Thyroid gland (tissue), 4 donors: ENCODE measurements around the gene ACOT8. TPM values are rescaled to one million over a fixed set of nuclear protein-coding genes. Genes with fewer than 3 reads are reported as not detected.
A peak's percentile ranks its signal among the peaks of the same experiment; 100 is the strongest.

Experiments
- DNase-seq, 2 donors: peaks; one replicate each; pipeline ENCODE4 v3.0.0-alpha.2; 2019
- H3K27ac ChIP-seq, 3 donors: fragments of 200-600 bp; sonication (generic); 1 replicate in 2 of 3; 2 replicates in 1 of 3; pipeline ENCODE4 v1.5.1; 2016 to 2019; ENCODE audit warnings: mild to moderate bottlenecking in 1 of 3, moderate library complexity in 1 of 3
- H3K27me3 ChIP-seq: fragments of 200-600 bp; sonication (generic); one replicate; pipeline ENCODE4 v1.5.1; 2019
- H3K36me3 ChIP-seq, 2 donors: fragments of 200-600 bp; sonication (generic); one replicate each; pipeline ENCODE4 v1.5.1; 2016 to 2019
- H3K4me1 ChIP-seq, 2 donors: fragments of 200-600 bp; sonication (generic); one replicate each; pipeline ENCODE4 v1.5.1; 2017 to 2019
- H3K4me3 ChIP-seq, 3 donors: fragments of 200-600 bp; sonication (generic); replicated peaks in 1 of 3; 1 replicate in 2 of 3; 2 replicates in 1 of 3; pipeline ENCODE4 v1.5.1; 2016; ENCODE audit warnings: mild to moderate bottlenecking in 1 of 3
- H3K9me3 ChIP-seq: fragments of 200-600 bp; sonication (generic); one replicate; pipeline ENCODE4 v1.5.1; 2017
- POLR2A ChIP-seq, 2 donors: fragments of 450-650 bp; IDR thresholded peaks; one replicate each; pipeline ENCODE4 v1.6.1; 2017; ENCODE audit warnings: antibody characterized with exemption in 2 of 2, mild to moderate bottlenecking in 2 of 2, moderate library complexity in 1 of 2
- WGBS, 2 donors: methylation state at CpG; one replicate each; pipeline ENCODE4 v1.1.5; 2017; 5-methylcytosine and 5-hydroxymethylcytosine counted together
- intact Hi-C: fragments of 100-400 bp; cut with DNase I; formaldehyde crosslinking; loops from one replicate; pipeline ENCODE4 v1.15.1; 2023
- total RNA-seq, 4 donors: library from RNA; depleted of rRNA; stranded (reverse); fragments of >200 nt; gene quantifications; one replicate each; pipeline ENCODE4 v1.2.3, GENCODE V29; 2016
- TF ChIP-seq, protein P1 (sequence below), 6 experiments: fragments of 200-600 bp in 3 of 6; fragments of 450-650 bp in 3 of 6; sonication (generic) in 3 of 6; IDR thresholded peaks; one replicate each; pipeline ENCODE4 v1.5.1; 2016 to 2019; ENCODE audit warnings: antibody characterized with exemption in 6 of 6, mild to moderate bottlenecking in 2 of 6, inconsistent platforms in 1 of 6, moderate library complexity in 1 of 6

Gene ACOT8
- total RNA-seq, 4 donors from 2014 or later, result 36.3 to 73.8 (median 50.6) TPM

DNA sequence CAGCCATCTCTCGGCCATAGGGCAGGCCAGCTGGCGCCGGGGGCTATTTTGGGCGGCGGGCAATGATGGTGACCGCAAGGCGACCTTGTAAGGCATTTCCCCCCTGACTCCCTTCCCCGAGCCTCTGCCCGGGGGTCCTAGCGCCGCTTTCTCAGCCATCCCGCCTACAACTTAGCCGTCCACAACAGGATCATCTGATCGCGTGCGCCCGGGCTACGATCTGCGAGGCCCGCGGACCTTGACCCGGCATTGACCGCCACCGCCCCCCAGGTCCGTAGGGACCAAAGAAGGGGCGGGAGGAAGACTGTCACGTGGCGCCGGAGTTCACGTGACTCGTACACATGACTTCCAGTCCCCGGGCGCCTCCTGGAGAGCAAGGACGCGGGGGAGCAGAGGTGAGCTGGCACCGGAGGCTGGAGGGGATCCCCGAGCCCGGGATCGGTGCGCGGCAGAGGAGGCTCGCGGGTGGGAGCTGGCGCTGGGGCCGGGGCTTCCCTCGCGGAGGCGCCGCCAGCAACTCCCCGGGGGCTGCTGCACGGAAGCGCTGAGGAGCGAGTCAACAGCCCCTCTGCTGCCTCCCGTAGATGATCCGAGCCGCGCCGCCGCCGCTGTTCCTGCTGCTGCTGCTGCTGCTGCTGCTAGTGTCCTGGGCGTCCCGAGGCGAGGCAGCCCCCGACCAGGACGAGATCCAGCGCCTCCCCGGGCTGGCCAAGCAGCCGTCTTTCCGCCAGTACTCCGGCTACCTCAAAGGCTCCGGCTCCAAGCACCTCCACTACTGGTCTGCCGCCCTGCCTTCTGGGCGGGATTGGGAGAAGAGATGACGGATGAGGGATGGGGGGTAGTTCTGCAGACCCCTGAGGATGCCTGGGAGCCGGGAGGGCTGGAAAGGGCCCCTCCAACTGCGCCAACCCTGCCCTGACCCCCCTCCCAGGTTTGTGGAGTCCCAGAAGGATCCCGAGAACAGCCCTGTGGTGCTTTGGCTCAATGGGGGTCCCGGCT is 34.1 kb upstream of the ACOT8 start, which contains the start of the genes CTSA and NEURL2:
Gene CTSA (plus strand): TSS at position 351 of the 999 bp plus-strand sequence. CDS start 234 bp downstream, at position 585.
Gene NEURL2 (minus strand): TSS at position 224 of the 999 bp plus-strand sequence. CDS start 217 bp downstream, at position 7.
- H3K4me3 ChIP-seq, result peak within 1 kb of the TSS; percentile 16 to 81 (median 67)
- WGBS, 2 donors, result 2% methylated on average over 29 to 32 of the region's 78 CpGs
- no peaks in the 10 kb centered on the region for H3K9me3 ChIP-seq
- intact Hi-C loops, result loop anchor here (5.0 kb wide), 1 partner anchor 41 kb away; the partner anchor contains the start of gene PCIF1
- DNase-seq, result peak; percentile 94 to 96
- H3K27ac ChIP-seq, result peak within 1 kb of the TSS; percentile 66 to 79 (median 68)
- peaks cover 10 to 24% of the 10 kb centered on the region in 2 donors for H3K4me1 ChIP-seq
- no peaks in the 10 kb centered on the region for H3K27me3 ChIP-seq
- H3K36me3 ChIP-seq, result peaks cover 0 to 9% of the 10 kb centered on the region in 2 donors
- peak; percentile 14 to 76 for TF ChIP-seq POLR2A (IDR thresholded peaks at IDR 0.05)
- TF ChIP-seq, protein P1, sequence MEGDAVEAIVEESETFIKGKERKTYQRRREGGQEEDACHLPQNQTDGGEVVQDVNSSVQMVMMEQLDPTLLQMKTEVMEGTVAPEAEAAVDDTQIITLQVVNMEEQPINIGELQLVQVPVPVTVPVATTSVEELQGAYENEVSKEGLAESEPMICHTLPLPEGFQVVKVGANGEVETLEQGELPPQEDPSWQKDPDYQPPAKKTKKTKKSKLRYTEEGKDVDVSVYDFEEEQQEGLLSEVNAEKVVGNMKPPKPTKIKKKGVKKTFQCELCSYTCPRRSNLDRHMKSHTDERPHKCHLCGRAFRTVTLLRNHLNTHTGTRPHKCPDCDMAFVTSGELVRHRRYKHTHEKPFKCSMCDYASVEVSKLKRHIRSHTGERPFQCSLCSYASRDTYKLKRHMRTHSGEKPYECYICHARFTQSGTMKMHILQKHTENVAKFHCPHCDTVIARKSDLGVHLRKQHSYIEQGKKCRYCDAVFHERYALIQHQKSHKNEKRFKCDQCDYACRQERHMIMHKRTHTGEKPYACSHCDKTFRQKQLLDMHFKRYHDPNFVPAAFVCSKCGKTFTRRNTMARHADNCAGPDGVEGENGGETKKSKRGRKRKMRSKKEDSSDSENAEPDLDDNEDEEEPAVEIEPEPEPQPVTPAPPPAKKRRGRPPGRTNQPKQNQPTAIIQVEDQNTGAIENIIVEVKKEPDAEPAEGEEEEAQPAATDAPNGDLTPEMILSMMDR (IDR thresholded peaks at IDR 0.05), result no peak

DNA sequence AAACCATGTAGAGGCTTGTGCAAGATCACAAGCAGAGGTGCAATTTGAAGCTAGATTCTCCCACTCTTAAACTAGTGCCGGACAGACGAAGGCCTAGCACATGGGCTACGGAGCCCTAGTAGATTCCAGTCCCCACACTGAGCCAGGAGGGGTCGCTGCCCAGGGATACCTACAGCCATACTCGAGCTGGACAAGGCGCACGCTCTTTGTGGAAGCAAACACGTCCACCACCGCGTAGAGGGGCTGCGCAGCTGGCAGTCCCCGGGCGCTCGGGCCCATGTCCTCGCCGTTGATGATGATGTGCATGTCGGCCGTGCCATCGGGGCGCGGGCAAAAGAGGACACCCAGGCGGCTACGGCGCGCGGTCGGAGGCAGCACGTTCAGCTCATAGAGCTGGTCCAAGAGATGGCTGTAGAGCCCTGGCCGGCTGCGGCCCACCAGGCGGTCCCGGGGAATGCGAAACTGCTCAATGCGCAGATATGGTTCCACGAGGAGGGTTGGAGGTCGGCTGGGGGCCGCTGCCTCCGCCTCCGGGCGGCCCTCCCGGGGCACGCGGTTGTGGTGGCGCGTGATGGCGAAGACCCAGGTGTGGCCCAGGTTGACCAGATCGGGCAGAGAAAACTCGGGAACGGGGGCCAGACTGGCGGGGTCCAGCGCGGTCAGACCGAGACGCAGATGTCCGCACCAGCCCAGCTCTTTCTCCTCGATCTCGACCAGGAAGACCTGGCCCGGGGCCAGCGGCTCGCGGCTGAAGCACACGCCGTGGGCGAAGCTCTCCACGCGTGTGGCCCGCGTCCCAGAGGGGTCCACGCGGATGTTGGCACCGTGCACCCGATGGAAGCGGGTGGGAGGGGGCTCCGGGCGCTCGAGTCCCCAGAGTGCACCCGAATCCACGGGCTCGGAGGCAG is 33.1 kb upstream of the ACOT8 start:
- Histone ChIP-seq H3K27ac (peak overlapping the region; percentile 66 to 79 (median 68)), H3K36me3 (peaks cover 0 to 9% of the 10 kb centered on the region in 2 donors), H3K9me3 (no peaks in the 10 kb centered on the region), H3K27me3 (no peaks in the 10 kb centered on the region), H3K4me3 (peak overlapping the region; percentile 16 to 81 (median 67)), H3K4me1 (peaks cover 10 to 24% of the 10 kb centered on the region in 2 donors)
- WGBS, 2 donors, result 1 to 2% methylated on average over 22 to 32 of the region's 79 CpGs
- no peak for TF ChIP-seq POLR2A (IDR thresholded peaks at IDR 0.05)
- TF ChIP-seq, protein P1 (IDR thresholded peaks at IDR 0.05), result peak; percentile 11 to 61 (median 34)
- DNase-seq, result peak; percentile 79 to 82
- intact Hi-C loops, result loop anchor here (5.0 kb wide), 1 partner anchor 42 kb away; the partner anchor contains the start of gene PCIF1

DNA sequence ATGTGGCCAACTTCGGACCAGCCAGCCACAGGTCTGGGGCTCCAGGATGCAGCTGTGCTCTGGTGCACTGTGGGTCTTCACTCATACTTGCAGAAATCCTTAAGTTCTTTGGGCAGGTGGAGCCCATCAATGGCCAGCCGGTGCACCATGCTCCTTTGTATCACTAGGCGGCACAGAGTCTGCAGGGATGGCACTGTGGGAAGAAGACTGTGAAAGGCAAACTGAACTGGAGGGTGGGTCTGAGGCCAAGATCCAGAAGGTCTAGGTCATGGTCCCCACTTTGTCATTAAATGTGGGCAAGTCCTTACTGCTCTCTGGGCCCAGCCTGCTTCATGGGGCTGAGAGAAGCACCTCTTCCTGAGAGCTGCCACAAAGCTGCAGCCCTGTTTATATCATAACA is 31.5 kb upstream of the ACOT8 start:
- TF ChIP-seq, protein P1 (IDR thresholded peaks at IDR 0.05), result no peak
- no peak for TF ChIP-seq POLR2A (IDR thresholded peaks at IDR 0.05)
- no peak overlapping the region for H3K4me3 ChIP-seq
- H3K9me3 ChIP-seq, result no peaks in the 10 kb centered on the region
- no peak overlapping the region for H3K27ac ChIP-seq
- peaks cover 10 to 28% of the 10 kb centered on the region in 2 donors for H3K4me1 ChIP-seq
- H3K27me3 ChIP-seq, result no peaks in the 10 kb centered on the region
- H3K36me3 ChIP-seq, result peaks cover 4 to 5% of the 10 kb centered on the region in 2 donors
- no peak for DNase-seq
- 83 to 96% methylated on average over 2 to 3 of the region's 3 CpGs for WGBS, 2 donors
- intact Hi-C loops, result no loop called here

DNA sequence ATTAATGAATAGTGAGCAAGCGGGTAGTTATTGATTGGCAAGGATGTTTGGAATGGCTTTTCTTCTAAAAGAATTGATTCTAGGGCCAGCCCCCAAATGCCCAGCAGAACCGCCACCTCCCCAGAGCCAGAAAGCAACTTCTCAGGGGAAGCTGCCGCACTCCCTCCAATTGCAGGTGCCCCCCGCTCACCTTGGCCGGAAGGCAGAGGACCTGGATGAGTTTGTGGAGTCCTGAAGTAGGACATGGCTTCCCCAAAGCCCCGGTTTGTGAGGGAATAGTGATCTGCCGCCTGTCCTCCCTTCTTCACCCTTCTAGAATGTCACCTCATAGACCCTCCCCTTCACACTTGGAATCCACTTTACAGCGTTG is 30.1 kb upstream of the ACOT8 start, which contains the start of gene SPATA25:
Gene SPATA25 (minus strand): TSS at position 277 of the 370 bp plus-strand sequence. CDS start 32 bp downstream, at position 245.
- peaks cover 9 to 14% of the 10 kb centered on the region in 2 donors for H3K36me3 ChIP-seq

More for the DNA sequence above, 30.1 kb upstream of the ACOT8 start, which contains the start of gene SPATA25:
- DNase-seq, result no peak
- Histone ChIP-seq H3K27me3 (no peaks in the 10 kb centered on the region), H3K4me3 (no peak within 1 kb of the TSS), H3K27ac (no peak within 1 kb of the TSS), H3K9me3 (no peaks in the 10 kb centered on the region), H3K4me1 (peaks cover 10 to 26% of the 10 kb centered on the region in 2 donors)
- TF ChIP-seq, protein P1 (IDR thresholded peaks at IDR 0.05), result no peak
- TF ChIP-seq POLR2A (IDR thresholded peaks at IDR 0.05), result no peak
- 87 to 98% methylated on average over 8 of the region's 8 CpGs for WGBS, 2 donors
- intact Hi-C loops, result no loop called here
